Measurements from ENCODE around the gene CADPS2. TPM values are rescaled to one million over a fixed set of nuclear protein-coding genes. Genes with fewer than 3 reads are reported as not detected.

The CADPS2 gene
- total and polyA plus RNA-seq, 3 experiments from 2014 or later, result not detected

GRCh38 chr7:122306320-122307227, 579.7 kb downstream of the CADPS2 start:
- Mint-ChIP-seq H3K9me3 (peaks cover 0 to 21% (median 12%) of the 10 kb centered on the region in 5 donors), H3K4me1 (peaks cover 0 to 9% (median 0%) of the 10 kb centered on the region in 3 donors), H3K36me3 (peaks cover 0 to 3% (median 0%) of the 10 kb centered on the region in 3 donors), H3K4me3 (no peak overlapping the region), H3K27ac (no peak overlapping the region), H3K27me3 (peaks cover 60 to 76% of the 10 kb centered on the region in 2 donors)
- no peaks in the 10 kb centered on the region for H3K4me1 ChIP-seq (ENCODE audit: insufficient read depth, low read length)
- H3K9me3 ChIP-seq (ENCODE audit: low read length), result no peaks in the 10 kb centered on the region
- H3K4me3 ChIP-seq (ENCODE audit: low read length), result no peak overlapping the region
- DNase-seq, result no peak
- no peak overlapping the region for H3K27ac ChIP-seq (ENCODE audit: low read depth, low read length)
- H3K27me3 ChIP-seq (ENCODE audit: insufficient read depth, low read length, poor library complexity, severe bottlenecking), result peaks cover 16% of the 10 kb centered on the region
- ChIA-PET POLR2A (no interaction called here), CTCF (no interaction called here)
- no peaks in the 10 kb centered on the region for H3K36me3 ChIP-seq (ENCODE audit: insufficient read depth, low read length)

- no peak for DNase-seq
- CTCF ChIA-PET, result no interaction called here
- Histone ChIP-seq H3K4me1 (ENCODE audit: insufficient read depth, low read length) (no peaks in the 10 kb centered on the region), H3K9me3 (ENCODE audit: low read length) (no peaks in the 10 kb centered on the region), H3K4me3 (ENCODE audit: low read length) (no peak overlapping the region), H3K27me3 (ENCODE audit: insufficient read depth, low read length, poor library complexity, severe bottlenecking) (peaks cover 8% of the 10 kb centered on the region), H3K27ac (ENCODE audit: low read depth, low read length) (no peak overlapping the region), H3K36me3 (ENCODE audit: insufficient read depth, low read length) (no peaks in the 10 kb centered on the region)
- H3K36me3 Mint-ChIP-seq, result no peaks in the 10 kb centered on the region
- no peak overlapping the region for H3K4me3 Mint-ChIP-seq
- H3K4me1 Mint-ChIP-seq, result peaks cover 0 to 5% (median 0%) of the 10 kb centered on the region in 3 donors
- peaks cover 61 to 77% of the 10 kb centered on the region in 2 donors for H3K27me3 Mint-ChIP-seq
- peaks cover 4 to 22% (median 9%) of the 10 kb centered on the region in 5 donors for H3K9me3 Mint-ChIP-seq
- H3K27ac Mint-ChIP-seq, result no peak overlapping the region
- POLR2A ChIA-PET, result no interaction called here
Measured at GRCh38 chr7:122305475-122306319, 580.6 kb downstream of the CADPS2 start.

GRCh38 chr7:122304996-122305421, 581.3 kb downstream of the CADPS2 start:
- CTCF ChIA-PET, result no interaction called here
- POLR2A ChIA-PET, result no interaction called here
- no peak overlapping the region for H3K27ac Mint-ChIP-seq
- Histone ChIP-seq H3K9me3 (ENCODE audit: low read length) (no peaks in the 10 kb centered on the region), H3K4me3 (ENCODE audit: low read length) (no peak overlapping the region), H3K27ac (ENCODE audit: low read depth, low read length) (no peak overlapping the region), H3K36me3 (ENCODE audit: insufficient read depth, low read length) (no peaks in the 10 kb centered on the region), H3K4me1 (ENCODE audit: insufficient read depth, low read length) (no peaks in the 10 kb centered on the region), H3K27me3 (ENCODE audit: insufficient read depth, low read length, poor library complexity, severe bottlenecking) (peaks cover 5% of the 10 kb centered on the region)
- no peak overlapping the region for H3K4me3 Mint-ChIP-seq
- H3K4me1 Mint-ChIP-seq, result peaks cover 0 to 5% (median 0%) of the 10 kb centered on the region in 3 donors
- H3K36me3 Mint-ChIP-seq, result no peaks in the 10 kb centered on the region
- peaks cover 4 to 24% (median 10%) of the 10 kb centered on the region in 5 donors for H3K9me3 Mint-ChIP-seq
- peaks cover 65 to 82% of the 10 kb centered on the region in 2 donors for H3K27me3 Mint-ChIP-seq
- DNase-seq, result no peak

GRCh38 chr7:122304319-122304975, 581.8 kb downstream of the CADPS2 start, which contains the start of gene FEZF1:
Gene FEZF1 (minus strand): TSS chr7:122304750. CDS start chr7:122304437, 313 bp downstream.
- Histone ChIP-seq H3K4me3 (ENCODE audit: low read length) (no peak within 1 kb of the TSS), H3K9me3 (ENCODE audit: low read length) (no peaks in the 10 kb centered on the region), H3K4me1 (ENCODE audit: insufficient read depth, low read length) (no peaks in the 10 kb centered on the region), H3K27me3 (ENCODE audit: insufficient read depth, low read length, poor library complexity, severe bottlenecking) (peaks cover 5% of the 10 kb centered on the region), H3K27ac (ENCODE audit: low read depth, low read length) (no peak within 1 kb of the TSS), H3K36me3 (ENCODE audit: insufficient read depth, low read length) (no peaks in the 10 kb centered on the region)
- Mint-ChIP-seq H3K4me3 (no peak within 1 kb of the TSS), H3K36me3 (no peaks in the 10 kb centered on the region), H3K27me3 (peaks cover 65 to 82% of the 10 kb centered on the region in 2 donors), H3K9me3 (peaks cover 4 to 25% (median 10%) of the 10 kb centered on the region in 5 donors), H3K4me1 (no peaks in the 10 kb centered on the region), H3K27ac (peak within 1 kb of the TSS in 1 of 8 donors; percentile 69)
- ChIA-PET POLR2A (no interaction called here), CTCF (no interaction called here)
- DNase-seq, result no peak

- POLR2A ChIA-PET, result no interaction called here
- H3K36me3 ChIP-seq (ENCODE audit: insufficient read depth, low read length), result no peaks in the 10 kb centered on the region
- no peaks in the 10 kb centered on the region for H3K4me1 ChIP-seq (ENCODE audit: insufficient read depth, low read length)
- CTCF ChIA-PET, result no interaction called here
- Mint-ChIP-seq H3K36me3 (no peaks in the 10 kb centered on the region), H3K4me1 (no peaks in the 10 kb centered on the region), H3K4me3 (no peak overlapping the region), H3K27me3 (peaks cover 59 to 82% of the 10 kb centered on the region in 2 donors), H3K9me3 (peaks cover 4 to 26% (median 10%) of the 10 kb centered on the region in 5 donors), H3K27ac (peak overlapping the region in 2 of 8 donors; percentile 69)
- H3K27ac ChIP-seq (ENCODE audit: low read depth, low read length), result no peak overlapping the region
- H3K9me3 ChIP-seq (ENCODE audit: low read length), result no peaks in the 10 kb centered on the region
- H3K4me3 ChIP-seq (ENCODE audit: low read length), result no peak overlapping the region
- H3K27me3 ChIP-seq (ENCODE audit: insufficient read depth, low read length, poor library complexity, severe bottlenecking), result peaks cover 5% of the 10 kb centered on the region
- no peak for DNase-seq
Measured at GRCh38 chr7:122303531-122304318, 582.5 kb downstream of the CADPS2 start.

- H3K27ac Mint-ChIP-seq, result peak overlapping the region in 1 of 8 donors; percentile 69
- H3K27me3 Mint-ChIP-seq, result peaks cover 55 to 84% of the 10 kb centered on the region in 2 donors
- H3K27me3 ChIP-seq (ENCODE audit: insufficient read depth, low read length, poor library complexity, severe bottlenecking), result peaks cover 5% of the 10 kb centered on the region
- CTCF ChIA-PET, result no interaction called here
- H3K36me3 Mint-ChIP-seq, result no peaks in the 10 kb centered on the region
- H3K4me1 Mint-ChIP-seq, result no peaks in the 10 kb centered on the region
- no peak overlapping the region for H3K27ac ChIP-seq (ENCODE audit: low read depth, low read length)
- no peak overlapping the region for H3K4me3 Mint-ChIP-seq
- H3K9me3 Mint-ChIP-seq, result peaks cover 4 to 27% (median 10%) of the 10 kb centered on the region in 5 donors
- no peak for DNase-seq
- POLR2A ChIA-PET, result no interaction called here
- H3K36me3 ChIP-seq (ENCODE audit: insufficient read depth, low read length), result no peaks in the 10 kb centered on the region
- H3K4me1 ChIP-seq (ENCODE audit: insufficient read depth, low read length), result no peaks in the 10 kb centered on the region
- H3K9me3 ChIP-seq (ENCODE audit: low read length), result no peaks in the 10 kb centered on the region
- no peak overlapping the region for H3K4me3 ChIP-seq (ENCODE audit: low read length)
Measured at GRCh38 chr7:122302761-122303530, 583.3 kb downstream of the CADPS2 start.
